HepG2 (cell line): ENCODE results near the gene AARSD1. TPM values are rescaled to one million over a fixed set of nuclear protein-coding genes. Genes with fewer than 3 reads are reported as not detected.

Experiments used
- AHDC1 ChIP-seq: sonication (generic); formaldehyde crosslinking; IDR thresholded peaks from 2 replicates; pipeline ENCODE4 v1.5.1; 2020; ENCODE audit warnings: mild to moderate bottlenecking, missing genetic modification reagents, borderline replicate concordance
- BCL6 ChIP-seq: IDR thresholded peaks from 2 replicates; pipeline ENCODE4 v1.6.1; 2016; ENCODE audit warnings: missing genetic modification reagents, missing compliant biosample characterization
- BRCA1 ChIP-seq: sonication (generic); formaldehyde crosslinking; IDR thresholded peaks from 2 replicates; pipeline ENCODE4 v1.4.0; 2020; ENCODE audit warnings: missing genetic modification reagents
- CCDC6 ChIP-seq: sonication (generic); formaldehyde crosslinking; IDR thresholded peaks from 2 replicates; pipeline ENCODE4 v1.8.1; 2022; ENCODE audit warnings: mild to moderate bottlenecking, missing genetic modification reagents, moderate library complexity
- HNF1B ChIP-seq: sonication (generic); formaldehyde crosslinking; IDR thresholded peaks from 2 replicates; pipeline ENCODE4 v1.5.1; 2020; ENCODE audit warnings: mild to moderate bottlenecking, moderate library complexity, missing genetic modification reagents
- PAXIP1 ChIP-seq: sonication (generic); formaldehyde crosslinking; conservative IDR thresholded peaks from 2 replicates; pipeline ENCODE4 v1.4.0; 2020; ENCODE audit warnings: mild to moderate bottlenecking, missing genetic modification reagents, moderate library complexity
- SPEN ChIP-seq: sonication (generic); formaldehyde crosslinking; IDR thresholded peaks from 2 replicates; pipeline ENCODE4 v1.5.1; 2020; ENCODE audit warnings: low read depth, mild to moderate bottlenecking, missing genetic modification reagents
- XRCC5 ChIP-seq: fragments of 200-400 bp; formaldehyde crosslinking; optimal IDR thresholded peaks from 2 replicates; pipeline ENCODE3; 2017; ENCODE audit warnings: mild to moderate bottlenecking, low read length
- ZEB1 ChIP-seq: IDR thresholded peaks from 2 replicates; pipeline ENCODE4 v1.6.1; 2012; ENCODE audit warnings: mild to moderate bottlenecking, low read depth, inconsistent platforms; ENCODE audit not compliant: insufficient replicate concordance
- ZFP90 ChIP-seq: sonication (generic); formaldehyde crosslinking; IDR thresholded peaks from 2 replicates; pipeline ENCODE4 v1.8.0; 2022; ENCODE audit warnings: missing genetic modification reagents, mild to moderate bottlenecking, inconsistent platforms, borderline replicate concordance
- ZNF18 ChIP-seq: sonication (generic); formaldehyde crosslinking; IDR thresholded peaks from 2 replicates; pipeline ENCODE4 v1.8.0; 2022; ENCODE audit warnings: mild to moderate bottlenecking, missing genetic modification reagents; ENCODE audit not compliant: insufficient replicate concordance
- ZNF589 ChIP-seq: sonication (generic); formaldehyde crosslinking; conservative IDR thresholded peaks from 2 replicates; pipeline ENCODE4 v1.8.0; 2022; ENCODE audit warnings: mild to moderate bottlenecking, moderate library complexity, missing genetic modification reagents
- polyA plus RNA-seq, 8 experiments: library from polyadenylated mRNA; depleted of rRNA in 3 of 8; stranded (reverse) in 7 of 8; unstranded in 1 of 8; fragments of >200 nt; fragmentation: Illumina TruSeq in 4 of 8; extraction: Trizol in 4 of 8; gene quantifications; 2 replicates each; pipeline versions ENCODE4 v1.2.1 to v1.2.3, GENCODE V29; 2011 to 2016; ENCODE audit warnings: low read depth in 4 of 8, missing spikeins in 1 of 8, mixed read lengths in 1 of 8; ENCODE audit not compliant: insufficient read depth in 1 of 8
- total RNA-seq, 5 experiments: library from RNA; depleted of rRNA; stranded (reverse); fragments of >200 nt; fragmentation: Illumina TruSeq; extraction: Trizol; gene quantifications; 2 replicates each; pipeline ENCODE4 v1.2.3, GENCODE V29; 2016; ENCODE audit warnings: low read depth in 1 of 5

AARSD1 gene
- total and polyA plus RNA-seq, 2 of the 13 experiments (the other 11 are each of a cell fraction or from before 2014, with no cell fraction given) = 24.7 to 29.3 TPM

GRCh38 chr17:42979511-42980273, 15.4 kb upstream of the AARSD1 start, which contains the start of gene PTGES3L (continued):
- TF ChIP-seq AHDC1 (CRISPR knock-in tag) (0 out of 2 replicates have a peak, but pooled peaks have one; percentile 39), ZEB1 (peak; percentile 26), CCDC6 (CRISPR knock-in tag) (peak; percentile 15; the same call in 1 of the 2 replicates), ZNF18 (CRISPR knock-in tag) (peak; percentile 87), BCL6 (CRISPR knock-in tag) (peak; percentile 24; the same call in 1 of the 2 replicates), SPEN (CRISPR knock-in tag) (peak; percentile 38), BRCA1 (CRISPR knock-in tag) (peak; percentile 77; the same call in 1 of the 2 replicates), HNF1B (CRISPR knock-in tag) (peak; percentile 2; the same call in 1 of the 2 replicates), PAXIP1 (CRISPR knock-in tag) (peak; percentile 31; the same call in 1 of the 2 replicates), ZNF589 (CRISPR knock-in tag) (no peak), ZFP90 (CRISPR knock-in tag) (peak; percentile 81; the same call in 1 of the 2 replicates), XRCC5 (peak; percentile 4)
